Brain microvascular endothelial cell (primary cell): Measurements from ENCODE around the gene ZNF592.

Source experiments
- DNase-seq: peaks from one replicate; pipeline ENCODE4 v3.0.0-alpha.2; 2020
- H3K27ac ChIP-seq: fragments of 250-450 bp; sonication (Bioruptor Pico); 2 replicates; pipeline ENCODE4 v1.5.1; 2020; ENCODE audit warnings: mild to moderate bottlenecking, moderate library complexity
- H3K27me3 ChIP-seq: fragments of 250-450 bp; sonication (Bioruptor Pico); replicated peaks from 2 replicates; pipeline ENCODE4 v1.5.1; 2020; ENCODE audit warnings: mild to moderate bottlenecking
- H3K36me3 ChIP-seq: fragments of 250-450 bp; sonication (Bioruptor Pico); replicated peaks from 2 replicates; pipeline ENCODE4 v1.5.1; 2020; ENCODE audit warnings: mild to moderate bottlenecking
- H3K4me3 ChIP-seq: 2 replicates; pipeline ENCODE4 v1.5.1; 2011; ENCODE audit warnings: low read depth, mild to moderate bottlenecking, control low read depth, low read length, moderate library complexity
- in situ Hi-C: cut with HindIII; loops from 2 replicates; pipeline ENCODE4 v1.10.0; 2017; ENCODE audit warnings: low sequenced_read_pairs, low pct_ligation_motif_present
- TF ChIP-seq, protein P1 (sequence below): IDR thresholded peaks from 2 replicates; pipeline ENCODE4 v1.5.1; 2011; ENCODE audit warnings: low read depth, mild to moderate bottlenecking, moderate library complexity, low read length, control low read depth, inconsistent platforms; ENCODE audit errors: missing control alignments

The ZNF592 gene

GRCh38 chr15:84829428-84829827, 81.0 kb downstream of the ZNF592 start:
- peaks cover 2% of the 10 kb centered on the region for H3K36me3 ChIP-seq

GRCh38 chr15:84830036-84830435, 81.6 kb downstream of the ZNF592 start:
- DNase-seq: no peak
- Histone ChIP-seq H3K36me3 (no peaks in the 10 kb centered on the region), H3K27ac (no peak overlapping the region), H3K27me3 (no peaks in the 10 kb centered on the region), H3K4me3 (no peak overlapping the region)
- TF ChIP-seq, protein P1, sequence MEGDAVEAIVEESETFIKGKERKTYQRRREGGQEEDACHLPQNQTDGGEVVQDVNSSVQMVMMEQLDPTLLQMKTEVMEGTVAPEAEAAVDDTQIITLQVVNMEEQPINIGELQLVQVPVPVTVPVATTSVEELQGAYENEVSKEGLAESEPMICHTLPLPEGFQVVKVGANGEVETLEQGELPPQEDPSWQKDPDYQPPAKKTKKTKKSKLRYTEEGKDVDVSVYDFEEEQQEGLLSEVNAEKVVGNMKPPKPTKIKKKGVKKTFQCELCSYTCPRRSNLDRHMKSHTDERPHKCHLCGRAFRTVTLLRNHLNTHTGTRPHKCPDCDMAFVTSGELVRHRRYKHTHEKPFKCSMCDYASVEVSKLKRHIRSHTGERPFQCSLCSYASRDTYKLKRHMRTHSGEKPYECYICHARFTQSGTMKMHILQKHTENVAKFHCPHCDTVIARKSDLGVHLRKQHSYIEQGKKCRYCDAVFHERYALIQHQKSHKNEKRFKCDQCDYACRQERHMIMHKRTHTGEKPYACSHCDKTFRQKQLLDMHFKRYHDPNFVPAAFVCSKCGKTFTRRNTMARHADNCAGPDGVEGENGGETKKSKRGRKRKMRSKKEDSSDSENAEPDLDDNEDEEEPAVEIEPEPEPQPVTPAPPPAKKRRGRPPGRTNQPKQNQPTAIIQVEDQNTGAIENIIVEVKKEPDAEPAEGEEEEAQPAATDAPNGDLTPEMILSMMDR: no peak
- in situ Hi-C loops: no loop called here

More at GRCh38 chr15:84829428-84829827, 81.0 kb downstream of the ZNF592 start:
- Histone ChIP-seq H3K27ac (no peak overlapping the region), H3K27me3 (no peaks in the 10 kb centered on the region), H3K4me3 (no peak overlapping the region)
- no peak for DNase-seq
- TF ChIP-seq, protein P1: no peak
- in situ Hi-C loops: no loop called here

DNA sequence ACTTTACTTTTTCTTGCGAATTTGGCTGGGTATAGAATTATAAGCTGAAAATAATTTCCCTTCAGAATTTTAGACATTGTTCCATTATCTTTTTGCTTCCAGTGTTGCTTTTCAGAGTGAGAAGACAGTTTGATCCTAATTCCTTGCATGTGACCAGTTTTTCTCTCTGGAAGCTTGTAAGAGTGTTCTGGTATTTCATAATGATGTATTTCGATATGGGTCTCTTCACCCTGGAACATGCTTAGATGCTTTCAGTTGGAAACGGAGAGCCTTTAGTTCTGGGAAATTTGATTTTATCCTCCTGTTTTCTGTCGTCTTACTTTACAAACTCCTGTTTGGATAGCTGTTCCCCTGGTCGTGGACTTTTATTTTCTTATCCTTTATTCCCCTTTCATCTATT, 82.6 kb downstream of the ZNF592 start:
- Histone ChIP-seq H3K27me3 (no peaks in the 10 kb centered on the region), H3K27ac (no peak overlapping the region), H3K36me3 (no peaks in the 10 kb centered on the region), H3K4me3 (no peak overlapping the region)
- TF ChIP-seq, protein P1: no peak
- in situ Hi-C loops: no loop called here
- no peak for DNase-seq

DNA sequence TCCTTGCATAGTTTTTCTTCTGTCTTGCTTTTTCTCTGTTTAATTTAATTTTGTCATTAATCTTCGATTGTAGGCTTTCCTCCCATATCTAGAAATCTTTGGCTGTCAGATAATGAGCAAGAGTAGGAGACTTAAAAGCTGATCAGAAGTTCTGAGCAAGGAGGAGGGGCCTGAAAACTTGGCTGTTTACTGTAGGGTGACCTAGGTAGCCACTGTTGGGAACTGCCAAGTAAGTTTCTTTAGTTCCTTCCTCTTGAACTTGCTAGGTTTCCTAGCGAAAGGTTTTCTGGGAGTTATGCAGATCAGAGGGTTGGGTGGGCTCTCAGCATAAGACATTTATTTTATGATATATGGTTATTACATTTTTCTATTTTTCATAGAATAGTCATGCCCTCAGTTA, 83.2 kb downstream of the ZNF592 start:
- Histone ChIP-seq H3K27me3 (no peaks in the 10 kb centered on the region), H3K27ac (no peak overlapping the region), H3K36me3 (no peaks in the 10 kb centered on the region), H3K4me3 (no peak overlapping the region)
- DNase-seq: no peak
- TF ChIP-seq, protein P1: no peak
- in situ Hi-C loops: no loop called here

- TF ChIP-seq, protein P1: no peak
- Histone ChIP-seq H3K27ac (no peak overlapping the region), H3K27me3 (no peaks in the 10 kb centered on the region), H3K36me3 (no peaks in the 10 kb centered on the region), H3K4me3 (no peak overlapping the region)
- no peak for DNase-seq
- in situ Hi-C loops: no loop called here
Observed at GRCh38 chr15:84832448-84833040, 84.2 kb downstream of the ZNF592 start.
